ENCODE results near the gene SDK1. TPM values are rescaled to one million over a fixed set of nuclear protein-coding genes. Genes with fewer than 3 reads are reported as not detected.

The SDK1 gene
- total and polyA plus RNA-seq, 2 experiments from 2014 or later: 2.1 to 10.0 TPM

GRCh38 chr7:4013793-4014192 lies 712.7 kb downstream of the SDK1 start (continued):
- TF ChIP-seq ZNF462 (CRISPR knock-in tag; IDR thresholded peaks at IDR 0.05): no peak
- TF ChIP-seq ETS1 (IDR thresholded peaks at IDR 0.05): no peak

GRCh38 chr7:4014346-4015050 lies 713.4 kb downstream of the SDK1 start:
- Histone ChIP-seq H3F3A (replicated peaks; ENCODE audit: low read depth) (peaks cover 7% of the 10 kb centered on the region; the same call in 1 of the 2 replicates), H3K27me3 (ENCODE audit: insufficient read depth) (no peaks in the 10 kb centered on the region), H3K4me1 (ENCODE audit: insufficient read depth) (peaks cover 34% of the 10 kb centered on the region), H3K4me2 (no peak overlapping the region), H3K79me2 (replicated peaks; ENCODE audit: insufficient read depth) (no peaks in the 10 kb centered on the region), H4K20me1 (replicated peaks; ENCODE audit: insufficient read depth) (no peaks in the 10 kb centered on the region), H2AFZ (no peak overlapping the region), H3K4me3 (no peak overlapping the region), H3K27ac (ENCODE audit: low read depth) (no peak overlapping the region), H3K36me3 (ENCODE audit: insufficient read depth) (no peaks in the 10 kb centered on the region), H3K9me2 (ENCODE audit: insufficient read depth) (no peaks in the 10 kb centered on the region; the same call in 1 of the 2 replicates)
- peaks cover 39% of the 10 kb centered on the region for H3K36me3 Mint-ChIP-seq (ENCODE audit: low read depth)
- ATAC-seq (no peak), DNase-seq (ENCODE audit: low spot score) (no peak)
- peaks cover 22% of the 10 kb centered on the region; the same call in 2 of the 3 replicates for H3K9me3 Mint-ChIP-seq
- peaks cover 5% of the 10 kb centered on the region for H3K27me3 Mint-ChIP-seq (ENCODE audit: insufficient read depth, low read depth, poor library complexity)
- TF ChIP-seq JUNB (IDR thresholded peaks at IDR 0.05; ENCODE audit: unreplicated experiment): no peak
- no peak for TF ChIP-seq CREB1 (CRISPR knock-in tag; IDR thresholded peaks at IDR 0.05; ENCODE audit: low read depth)
- no peak for TF ChIP-seq EZH2 (IDR thresholded peaks at IDR 0.05; ENCODE audit: low read depth, unreplicated experiment)
- TF ChIP-seq ETS1 (IDR thresholded peaks at IDR 0.05): no peak
- no peak overlapping the region for H3K4me3 Mint-ChIP-seq
- peaks cover 35% of the 10 kb centered on the region for H3K4me1 Mint-ChIP-seq
- no peak overlapping the region for H3K27ac Mint-ChIP-seq

Measured in GM23338 (cell line).